OCI-LY1 (cell line): ENCODE data around the gene LRRC28.
A peak's percentile ranks its signal among the peaks of the same experiment; 100 is the strongest.

Source experiments
- H2AFZ ChIP-seq: fragments of 200-600 bp; sonication (generic), shearing (Covaris generic); 2 replicates; pipeline ENCODE4 v1.6.0; 2014; ENCODE audit warnings: antibody characterized with exemption, mild to moderate bottlenecking, low read length
- H3F3A ChIP-seq: fragments of 200-600 bp; sonication (generic), shearing (Covaris generic); 2 replicates; pipeline ENCODE4 v1.6.0; 2014; ENCODE audit warnings: mild to moderate bottlenecking, antibody characterized with exemption, low read length, moderate library complexity; ENCODE audit not compliant: insufficient read depth
- H3K27ac ChIP-seq: fragments of 200-600 bp; sonication (generic); 2 replicates; pipeline ENCODE4 v1.5.1; 2014; ENCODE audit warnings: low read length, mixed run types, mild to moderate bottlenecking, low read depth; ENCODE audit not compliant: poor library complexity, severe bottlenecking
- H3K27me3 ChIP-seq: fragments of 200-600 bp; sonication (generic); 2 replicates; pipeline ENCODE4 v1.6.0; 2014; ENCODE audit warnings: antibody characterized with exemption, mild to moderate bottlenecking, low read length, moderate library complexity; ENCODE audit not compliant: insufficient read depth
- H3K36me3 ChIP-seq: fragments of 200-600 bp; sonication (generic); 2 replicates; pipeline ENCODE4 v1.6.1; 2014; ENCODE audit warnings: mild to moderate bottlenecking, antibody characterized with exemption, low read length, moderate library complexity, mixed read lengths; ENCODE audit not compliant: insufficient read depth
- H3K4me1 ChIP-seq: fragments of 200-600 bp; sonication (generic); 2 replicates; pipeline ENCODE4 v1.5.1; 2014; ENCODE audit warnings: mild to moderate bottlenecking, low read length, moderate library complexity; ENCODE audit not compliant: insufficient read depth, severe bottlenecking
- H3K4me2 ChIP-seq: fragments of 200-600 bp; sonication (generic), shearing (Covaris generic); 2 replicates; pipeline ENCODE4 v1.6.1; 2014; ENCODE audit warnings: low read length
- H3K4me3 ChIP-seq: fragments of 200-600 bp; sonication (generic); 2 replicates; pipeline ENCODE4 v1.5.1; 2014; ENCODE audit warnings: low read length, low read depth, mild to moderate bottlenecking, mixed read lengths; ENCODE audit not compliant: poor library complexity, severe bottlenecking
- H3K79me2 ChIP-seq: fragments of 200-600 bp; shearing (Covaris generic); 2 replicates; pipeline ENCODE4 v1.6.1; 2016; ENCODE audit warnings: mixed run types, low read length, mixed read lengths; ENCODE audit not compliant: insufficient read depth
- H3K9ac ChIP-seq: fragments of 200-600 bp; sonication (generic), shearing (Covaris generic); 2 replicates; pipeline ENCODE4 v1.6.1; 2014; ENCODE audit warnings: mild to moderate bottlenecking, low read length, mixed read lengths
- H3K9me2 ChIP-seq: fragments of 200-600 bp; sonication (generic), shearing (Covaris generic); 2 replicates; pipeline ENCODE4 v1.6.1; 2014; ENCODE audit warnings: low read depth, mild to moderate bottlenecking, low read length, mixed read lengths
- H3K9me3 ChIP-seq: fragments of 200-600 bp; shearing (Covaris generic); 2 replicates; pipeline ENCODE4 v1.6.1; 2014; ENCODE audit warnings: low read length, mixed read lengths
- H4K20me1 ChIP-seq: fragments of 200-600 bp; sonication (generic), shearing (Covaris generic); 2 replicates; pipeline ENCODE4 v1.6.0; 2016; ENCODE audit warnings: mild to moderate bottlenecking, low read length; ENCODE audit not compliant: insufficient read depth
- CTCF ChIP-seq: fragments of 200-600 bp; sonication (generic), shearing (Covaris generic); IDR thresholded peaks from 2 replicates; pipeline ENCODE4 v1.5.1; 2017; ENCODE audit warnings: mild to moderate bottlenecking, antibody characterized with exemption, low read length, moderate library complexity, mixed read lengths
- EZH2 ChIP-seq: fragments of 200-600 bp; sonication (generic), shearing (Covaris generic); IDR thresholded peaks from 2 replicates; pipeline ENCODE4 v1.8.0; 2017; ENCODE audit warnings: borderline replicate concordance, mixed run types, mild to moderate bottlenecking, antibody characterized with exemption, low read length, moderate library complexity, mixed read lengths

The LRRC28 gene

GRCh38 chr15:99390667-99391066, 139.4 kb downstream of the LRRC28 start:
- no peak overlapping the region for H3K4me2 ChIP-seq

GRCh38 chr15:99393641-99394040, 142.4 kb downstream of the LRRC28 start:
- H3K9me2 ChIP-seq = no peaks in the 10 kb centered on the region
- no peak overlapping the region for H2AFZ ChIP-seq
- peaks cover 9% of the 10 kb centered on the region; the same call in 1 of the 2 replicates for H3K9me3 ChIP-seq
- H3K9ac ChIP-seq = no peak overlapping the region
- no peak for TF ChIP-seq EZH2
- no peak for TF ChIP-seq CTCF
- no peak overlapping the region for H3K4me3 ChIP-seq
- H3K4me2 ChIP-seq = no peak overlapping the region
- no peak overlapping the region for H3K27ac ChIP-seq
- no peaks in the 10 kb centered on the region for H3K36me3 ChIP-seq
- H3K79me2 ChIP-seq = no peaks in the 10 kb centered on the region
- H3K4me1 ChIP-seq = no peaks in the 10 kb centered on the region
- H4K20me1 ChIP-seq = no peaks in the 10 kb centered on the region
- no peaks in the 10 kb centered on the region for H3F3A ChIP-seq
- H3K27me3 ChIP-seq = no peaks in the 10 kb centered on the region

More at GRCh38 chr15:99390667-99391066, 139.4 kb downstream of the LRRC28 start:
- Histone ChIP-seq H3K9ac (no peak overlapping the region), H3F3A (no peaks in the 10 kb centered on the region), H3K9me3 (peaks cover 9% of the 10 kb centered on the region; the same call in 1 of the 2 replicates), H2AFZ (no peak overlapping the region), H3K4me1 (no peaks in the 10 kb centered on the region), H3K36me3 (no peaks in the 10 kb centered on the region), H3K4me3 (no peak overlapping the region), H3K9me2 (no peaks in the 10 kb centered on the region), H3K27me3 (no peaks in the 10 kb centered on the region), H3K27ac (no peak overlapping the region), H4K20me1 (no peaks in the 10 kb centered on the region), H3K79me2 (no peaks in the 10 kb centered on the region)
- no peak for TF ChIP-seq EZH2
- 0 out of 2 replicates have a peak, but pooled peaks have one; percentile 8 for TF ChIP-seq CTCF

GRCh38 chr15:99396375-99396774, 145.1 kb downstream of the LRRC28 start:
- H3F3A ChIP-seq = no peaks in the 10 kb centered on the region
- no peak for TF ChIP-seq CTCF
- TF ChIP-seq EZH2 = no peak
- no peak overlapping the region for H3K4me3 ChIP-seq

More at GRCh38 chr15:99396375-99396774, 145.1 kb downstream of the LRRC28 start:
- no peaks in the 10 kb centered on the region for H3K79me2 ChIP-seq
- H3K36me3 ChIP-seq = no peaks in the 10 kb centered on the region
- H3K9ac ChIP-seq = no peak overlapping the region
- H3K9me2 ChIP-seq = no peaks in the 10 kb centered on the region
- H4K20me1 ChIP-seq = no peaks in the 10 kb centered on the region
- H3K9me3 ChIP-seq = peaks cover 9% of the 10 kb centered on the region; the same call in 1 of the 2 replicates
- H3K27ac ChIP-seq = no peak overlapping the region
- no peaks in the 10 kb centered on the region for H3K27me3 ChIP-seq
- no peaks in the 10 kb centered on the region for H3K4me1 ChIP-seq
- H3K4me2 ChIP-seq = no peak overlapping the region
- H2AFZ ChIP-seq = no peak overlapping the region
